ENCODE data around the gene CRY2.

DNA sequence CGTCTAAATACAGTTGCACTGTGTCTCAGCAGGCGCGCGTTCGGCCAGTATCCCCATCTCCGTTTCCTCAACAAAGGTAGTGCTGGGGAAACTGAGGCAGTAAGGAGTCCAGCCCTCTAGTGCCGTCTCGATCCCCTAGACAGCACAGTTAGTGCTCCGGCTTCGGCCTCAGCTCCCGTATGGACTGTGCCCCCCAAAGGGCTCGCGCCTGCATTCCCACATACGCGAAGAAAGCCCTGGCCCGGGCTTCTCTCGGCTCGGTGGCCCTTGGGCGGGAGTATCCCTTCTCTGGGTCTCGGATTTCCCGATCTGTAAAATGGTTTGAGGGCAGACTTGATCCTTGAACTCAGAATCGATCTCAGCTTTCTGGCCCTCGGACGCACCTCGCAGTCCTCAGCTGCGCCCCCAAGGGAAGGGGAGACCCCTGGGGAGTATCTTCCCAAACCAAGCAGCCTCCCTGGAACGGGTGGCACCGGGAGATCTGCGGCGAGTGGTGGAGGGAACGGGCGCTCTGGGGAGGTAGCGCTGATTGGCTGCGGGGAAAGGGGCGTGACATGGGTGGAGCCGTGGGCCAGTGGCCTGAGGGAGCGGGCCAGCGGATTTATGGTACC lies 71.2 kb downstream of the CRY2 start:
- TF ChIP-seq, protein P1, sequence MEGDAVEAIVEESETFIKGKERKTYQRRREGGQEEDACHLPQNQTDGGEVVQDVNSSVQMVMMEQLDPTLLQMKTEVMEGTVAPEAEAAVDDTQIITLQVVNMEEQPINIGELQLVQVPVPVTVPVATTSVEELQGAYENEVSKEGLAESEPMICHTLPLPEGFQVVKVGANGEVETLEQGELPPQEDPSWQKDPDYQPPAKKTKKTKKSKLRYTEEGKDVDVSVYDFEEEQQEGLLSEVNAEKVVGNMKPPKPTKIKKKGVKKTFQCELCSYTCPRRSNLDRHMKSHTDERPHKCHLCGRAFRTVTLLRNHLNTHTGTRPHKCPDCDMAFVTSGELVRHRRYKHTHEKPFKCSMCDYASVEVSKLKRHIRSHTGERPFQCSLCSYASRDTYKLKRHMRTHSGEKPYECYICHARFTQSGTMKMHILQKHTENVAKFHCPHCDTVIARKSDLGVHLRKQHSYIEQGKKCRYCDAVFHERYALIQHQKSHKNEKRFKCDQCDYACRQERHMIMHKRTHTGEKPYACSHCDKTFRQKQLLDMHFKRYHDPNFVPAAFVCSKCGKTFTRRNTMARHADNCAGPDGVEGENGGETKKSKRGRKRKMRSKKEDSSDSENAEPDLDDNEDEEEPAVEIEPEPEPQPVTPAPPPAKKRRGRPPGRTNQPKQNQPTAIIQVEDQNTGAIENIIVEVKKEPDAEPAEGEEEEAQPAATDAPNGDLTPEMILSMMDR (IDR thresholded peaks at IDR 0.05): no peak
- TF ChIP-seq POLR2A (IDR thresholded peaks at IDR 0.05): no peak
